ENCODE results near the gene COL18A1. TPM values are rescaled to one million over a fixed set of nuclear protein-coding genes. Genes with fewer than 3 reads are reported as not detected.

The COL18A1 gene
- total RNA-seq, 1 experiment from 2014 or later = 676 TPM

DNA sequence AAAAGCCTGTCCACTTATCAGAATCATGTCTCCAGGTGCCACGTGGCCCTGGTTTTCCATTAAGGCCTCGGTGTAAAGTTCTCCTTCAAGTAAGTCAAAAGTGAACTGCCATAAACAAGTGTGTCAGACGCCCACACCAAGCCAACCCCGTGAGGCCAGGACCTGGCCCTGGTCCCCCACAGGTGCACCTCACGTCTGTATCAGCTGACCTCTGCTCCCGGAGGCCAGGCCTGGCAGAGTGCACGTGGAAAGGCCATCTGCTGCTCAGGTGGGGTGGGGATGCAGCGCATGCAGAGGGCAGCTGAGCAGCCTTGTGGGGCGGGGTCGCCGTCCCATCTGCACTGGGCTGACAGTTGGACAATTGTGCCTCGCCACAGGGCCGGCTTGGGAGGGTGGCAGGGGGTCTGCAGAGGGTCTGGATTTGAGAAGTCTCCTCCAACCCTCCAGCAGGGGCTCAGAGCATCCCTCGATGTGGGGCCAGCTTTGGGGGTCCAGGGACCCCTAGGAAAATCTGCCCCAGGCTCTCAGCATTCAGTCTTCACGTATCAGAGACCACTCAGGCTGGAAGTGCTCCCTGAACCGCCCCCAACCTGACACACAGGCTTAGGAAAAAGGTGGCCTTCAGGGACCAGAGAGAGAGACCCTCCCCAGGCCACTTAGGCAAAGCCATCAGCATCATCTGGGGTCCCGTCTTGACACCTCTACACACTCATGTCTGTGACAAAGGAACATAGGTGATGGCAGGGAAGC, 134.3 kb downstream of the COL18A1 start:
- no TSS peak for BruUV-seq (replicated peaks)
- no peak for DNase-seq (ENCODE audit: low read depth, low spot score)
- intact Hi-C loops (cut with micrococcal nuclease; ENCODE audit: unreplicated experiment) (no loop called here), in situ Hi-C loops (cut with HindIII; ENCODE audit: low pct_unique_long_range_greater_than_20kb, low sequenced_read_pairs) (no loop called here)
- TF ChIP-seq POLR2AphosphoS5 (IDR thresholded peaks at IDR 0.05; ENCODE audit: low read depth, low read length) = no peak
- TF ChIP-seq, protein P1, sequence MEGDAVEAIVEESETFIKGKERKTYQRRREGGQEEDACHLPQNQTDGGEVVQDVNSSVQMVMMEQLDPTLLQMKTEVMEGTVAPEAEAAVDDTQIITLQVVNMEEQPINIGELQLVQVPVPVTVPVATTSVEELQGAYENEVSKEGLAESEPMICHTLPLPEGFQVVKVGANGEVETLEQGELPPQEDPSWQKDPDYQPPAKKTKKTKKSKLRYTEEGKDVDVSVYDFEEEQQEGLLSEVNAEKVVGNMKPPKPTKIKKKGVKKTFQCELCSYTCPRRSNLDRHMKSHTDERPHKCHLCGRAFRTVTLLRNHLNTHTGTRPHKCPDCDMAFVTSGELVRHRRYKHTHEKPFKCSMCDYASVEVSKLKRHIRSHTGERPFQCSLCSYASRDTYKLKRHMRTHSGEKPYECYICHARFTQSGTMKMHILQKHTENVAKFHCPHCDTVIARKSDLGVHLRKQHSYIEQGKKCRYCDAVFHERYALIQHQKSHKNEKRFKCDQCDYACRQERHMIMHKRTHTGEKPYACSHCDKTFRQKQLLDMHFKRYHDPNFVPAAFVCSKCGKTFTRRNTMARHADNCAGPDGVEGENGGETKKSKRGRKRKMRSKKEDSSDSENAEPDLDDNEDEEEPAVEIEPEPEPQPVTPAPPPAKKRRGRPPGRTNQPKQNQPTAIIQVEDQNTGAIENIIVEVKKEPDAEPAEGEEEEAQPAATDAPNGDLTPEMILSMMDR (IDR thresholded peaks at IDR 0.05) = no peak
- no peak for TF ChIP-seq SIN3A (IDR thresholded peaks at IDR 0.05; ENCODE audit: borderline replicate concordance, insufficient read depth, low read depth, low read length)
- TF ChIP-seq, protein P2, sequence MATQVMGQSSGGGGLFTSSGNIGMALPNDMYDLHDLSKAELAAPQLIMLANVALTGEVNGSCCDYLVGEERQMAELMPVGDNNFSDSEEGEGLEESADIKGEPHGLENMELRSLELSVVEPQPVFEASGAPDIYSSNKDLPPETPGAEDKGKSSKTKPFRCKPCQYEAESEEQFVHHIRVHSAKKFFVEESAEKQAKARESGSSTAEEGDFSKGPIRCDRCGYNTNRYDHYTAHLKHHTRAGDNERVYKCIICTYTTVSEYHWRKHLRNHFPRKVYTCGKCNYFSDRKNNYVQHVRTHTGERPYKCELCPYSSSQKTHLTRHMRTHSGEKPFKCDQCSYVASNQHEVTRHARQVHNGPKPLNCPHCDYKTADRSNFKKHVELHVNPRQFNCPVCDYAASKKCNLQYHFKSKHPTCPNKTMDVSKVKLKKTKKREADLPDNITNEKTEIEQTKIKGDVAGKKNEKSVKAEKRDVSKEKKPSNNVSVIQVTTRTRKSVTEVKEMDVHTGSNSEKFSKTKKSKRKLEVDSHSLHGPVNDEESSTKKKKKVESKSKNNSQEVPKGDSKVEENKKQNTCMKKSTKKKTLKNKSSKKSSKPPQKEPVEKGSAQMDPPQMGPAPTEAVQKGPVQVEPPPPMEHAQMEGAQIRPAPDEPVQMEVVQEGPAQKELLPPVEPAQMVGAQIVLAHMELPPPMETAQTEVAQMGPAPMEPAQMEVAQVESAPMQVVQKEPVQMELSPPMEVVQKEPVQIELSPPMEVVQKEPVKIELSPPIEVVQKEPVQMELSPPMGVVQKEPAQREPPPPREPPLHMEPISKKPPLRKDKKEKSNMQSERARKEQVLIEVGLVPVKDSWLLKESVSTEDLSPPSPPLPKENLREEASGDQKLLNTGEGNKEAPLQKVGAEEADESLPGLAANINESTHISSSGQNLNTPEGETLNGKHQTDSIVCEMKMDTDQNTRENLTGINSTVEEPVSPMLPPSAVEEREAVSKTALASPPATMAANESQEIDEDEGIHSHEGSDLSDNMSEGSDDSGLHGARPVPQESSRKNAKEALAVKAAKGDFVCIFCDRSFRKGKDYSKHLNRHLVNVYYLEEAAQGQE (IDR thresholded peaks at IDR 0.05; ENCODE audit: insufficient read depth in 1 of 2, low read depth in 2 of 2, low read length in 1 of 2) = no peak
- TF ChIP-seq TCF7L2 (IDR thresholded peaks at IDR 0.05; ENCODE audit: low read depth, low read length) = no peak
- ChIA-PET POLR2A (no interaction called here), CTCF (interaction anchor here (0.6 kb wide), 1 partner anchor 268 kb away, joined by 4 read pairs; no protein-coding TSS in a partner anchor)
- Histone ChIP-seq H3K4me1 (ENCODE audit: control insufficient read depth, insufficient read depth, low read length) (peaks cover 15% of the 10 kb centered on the region), H3K36me3 (ENCODE audit: control insufficient read depth, insufficient read depth, low read length) (peaks cover 3% of the 10 kb centered on the region; the same call in 1 of the 2 replicates), H3K27ac (ENCODE audit: low read length) (no peak overlapping the region), H3K4me3 (ENCODE audit: low read depth in 2 of 2, low read length in 2 of 2) (no peak overlapping the region), H3K9me3 (ENCODE audit: control insufficient read depth, insufficient read depth, low read depth, low read length) (no peaks in the 10 kb centered on the region), H3K27me3 (ENCODE audit: control insufficient read depth, insufficient read depth, low read length) (no peaks in the 10 kb centered on the region)
- ATAC-seq = no peak

DNA sequence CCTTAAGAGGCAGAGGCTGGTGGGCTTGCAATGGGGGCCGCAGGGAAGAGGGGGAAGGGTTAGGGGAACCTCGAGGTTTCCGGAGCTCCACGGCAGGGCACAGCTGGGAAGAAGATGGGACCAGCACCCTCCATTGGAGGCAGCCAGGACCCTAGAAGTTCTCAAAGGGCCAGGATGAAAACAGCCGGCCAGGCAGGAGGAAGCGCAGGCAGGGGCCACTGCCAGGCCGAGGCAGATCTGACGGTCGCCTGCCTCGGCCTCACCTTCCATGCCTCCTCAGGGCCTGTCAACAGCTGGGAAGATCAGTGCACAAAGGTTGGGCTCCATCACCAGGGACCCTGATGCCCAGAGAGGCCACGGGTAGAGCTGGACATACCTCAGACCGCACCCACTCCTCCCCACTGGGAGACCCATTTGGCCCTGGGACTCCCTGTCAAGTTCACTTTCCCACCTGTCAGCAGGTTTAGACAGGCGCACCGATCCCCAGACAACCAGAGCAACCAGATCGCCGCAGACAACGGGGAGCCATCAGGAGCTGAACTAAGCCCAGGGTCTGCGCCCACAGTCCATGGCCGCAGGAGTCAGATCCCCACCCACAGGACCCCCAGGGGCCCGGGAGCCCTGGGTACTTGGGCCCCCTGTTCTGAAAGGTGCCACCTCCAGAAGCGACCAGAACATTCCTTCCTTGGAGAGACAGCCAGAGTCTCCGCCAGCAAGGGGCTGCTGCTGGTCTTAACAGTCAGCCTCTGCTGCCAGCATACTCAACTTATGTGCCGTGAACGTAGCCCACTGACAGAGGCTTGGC, 135.0 kb downstream of the COL18A1 start:
- no peaks in the 10 kb centered on the region for H3K9me3 ChIP-seq (ENCODE audit: control insufficient read depth, insufficient read depth, low read depth, low read length)
- ATAC-seq (no peak), DNase-seq (ENCODE audit: low read depth, low spot score) (no peak)
- TF ChIP-seq TCF7L2 (IDR thresholded peaks at IDR 0.05; ENCODE audit: low read depth, low read length) (no peak), SIN3A (IDR thresholded peaks at IDR 0.05; ENCODE audit: borderline replicate concordance, insufficient read depth, low read depth, low read length) (no peak), POLR2AphosphoS5 (IDR thresholded peaks at IDR 0.05; ENCODE audit: low read depth, low read length) (no peak)
- TF ChIP-seq, protein P1 (IDR thresholded peaks at IDR 0.05) = no peak
- TF ChIP-seq, protein P2 (IDR thresholded peaks at IDR 0.05; ENCODE audit: insufficient read depth in 1 of 2, low read depth in 2 of 2, low read length in 1 of 2) = no peak
- CTCF ChIA-PET = no interaction called here
- H3K27ac ChIP-seq (ENCODE audit: low read length) = no peak overlapping the region
- peaks cover 11% of the 10 kb centered on the region for H3K4me1 ChIP-seq (ENCODE audit: control insufficient read depth, insufficient read depth, low read length)
- peaks cover 3% of the 10 kb centered on the region; the same call in 1 of the 2 replicates for H3K36me3 ChIP-seq (ENCODE audit: control insufficient read depth, insufficient read depth, low read length)
- POLR2A ChIA-PET = no interaction called here
- no TSS peak for BruUV-seq (replicated peaks)
- in situ Hi-C loops (cut with HindIII; ENCODE audit: low pct_unique_long_range_greater_than_20kb, low sequenced_read_pairs) = no loop called here
- no peak overlapping the region for H3K4me3 ChIP-seq (ENCODE audit: low read depth in 2 of 2, low read length in 2 of 2)
- intact Hi-C loops (cut with micrococcal nuclease; ENCODE audit: unreplicated experiment) = no loop called here
- H3K27me3 ChIP-seq (ENCODE audit: control insufficient read depth, insufficient read depth, low read length) = no peaks in the 10 kb centered on the region

All from Panc1 (cell line).